RWPE2 (cell line): ENCODE measurements around the gene KRT83.
"Not testable (repeated sequence)": the region's sequence is repeated elsewhere in the genome, so short reads cannot be mapped to it uniquely, and the experiment has no call there.

Experiments
- ATAC-seq: fragments of 200-7000 bp; cut with Tn5 transposase; 3 replicates; pipeline ENCODE4 v1.9.1; 2021; ENCODE audit warnings: low read depth
- DNase-seq: peaks from one replicate; pipeline ENCODE4 v3.0.0-alpha.2; 2020; ENCODE audit warnings: low spot score
- H3K27ac ChIP-seq: fragments of 450-650 bp; 2 replicates; pipeline ENCODE4 v1.5.1; 2017; ENCODE audit warnings: mild to moderate bottlenecking; ENCODE audit not compliant: poor library complexity, severe bottlenecking
- H3K27me3 ChIP-seq: fragments of 250-450 bp; sonication (Bioruptor Pico); 2 replicates; pipeline ENCODE4 v1.5.1; 2021; ENCODE audit warnings: mild to moderate bottlenecking, moderate library complexity; ENCODE audit not compliant: insufficient read depth, poor library complexity, severe bottlenecking
- H3K36me3 ChIP-seq: fragments of 250-450 bp; sonication (Bioruptor Pico); 2 replicates; pipeline ENCODE4 v1.5.1; 2020; ENCODE audit warnings: low read depth, mild to moderate bottlenecking, moderate library complexity
- H3K4me1 ChIP-seq: fragments of 250-450 bp; sonication (Bioruptor Pico); 2 replicates; pipeline ENCODE4 v1.5.1; 2021; ENCODE audit warnings: mild to moderate bottlenecking, moderate library complexity; ENCODE audit not compliant: insufficient read depth, poor library complexity, severe bottlenecking
- H3K4me3 ChIP-seq: fragments of 250-450 bp; sonication (Bioruptor Pico); 2 replicates; pipeline ENCODE4 v1.5.1; 2021; ENCODE audit warnings: mild to moderate bottlenecking, moderate library complexity; ENCODE audit not compliant: severe bottlenecking
- H3K9me3 ChIP-seq: fragments of 250-450 bp; sonication (Bioruptor Pico); 2 replicates; pipeline ENCODE4 v1.5.1; 2021; ENCODE audit warnings: mild to moderate bottlenecking, moderate library complexity; ENCODE audit not compliant: severe bottlenecking
- TF ChIP-seq, protein P1 (sequence below): fragments of 450-650 bp; IDR thresholded peaks from one replicate; pipeline ENCODE4 v1.5.1; 2017; ENCODE audit warnings: mild to moderate bottlenecking, moderate library complexity; ENCODE audit not compliant: poor library complexity, severe bottlenecking

Gene KRT83

DNA sequence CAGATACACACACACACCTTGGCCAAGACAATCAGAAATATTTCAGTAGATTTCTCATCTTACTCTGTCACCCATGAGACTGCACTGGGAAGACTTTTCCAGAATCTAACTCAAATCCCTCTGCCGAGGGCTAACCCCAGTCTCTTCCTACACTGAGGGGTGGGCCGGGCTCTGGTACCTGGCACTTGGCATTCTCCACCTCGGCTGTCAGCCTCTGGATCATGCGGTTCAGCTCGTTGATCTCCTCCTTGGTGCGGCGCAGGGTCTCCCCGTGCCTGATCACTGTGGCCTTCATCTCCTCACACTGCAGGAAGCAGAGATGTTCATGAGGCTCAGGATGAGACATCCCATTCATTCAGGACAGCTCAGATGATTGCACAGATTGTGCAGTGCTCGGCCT lies 4.9 kb downstream of the KRT83 start:
- Histone ChIP-seq H3K27me3 (no peaks in the 10 kb centered on the region), H3K4me1 (no peaks in the 10 kb centered on the region), H3K36me3 (no peaks in the 10 kb centered on the region), H3K27ac (no peak overlapping the region), H3K9me3 (no peaks in the 10 kb centered on the region), H3K4me3 (no peak overlapping the region)
- DNase-seq (no peak), ATAC-seq (no peak)
- TF ChIP-seq, protein P1, sequence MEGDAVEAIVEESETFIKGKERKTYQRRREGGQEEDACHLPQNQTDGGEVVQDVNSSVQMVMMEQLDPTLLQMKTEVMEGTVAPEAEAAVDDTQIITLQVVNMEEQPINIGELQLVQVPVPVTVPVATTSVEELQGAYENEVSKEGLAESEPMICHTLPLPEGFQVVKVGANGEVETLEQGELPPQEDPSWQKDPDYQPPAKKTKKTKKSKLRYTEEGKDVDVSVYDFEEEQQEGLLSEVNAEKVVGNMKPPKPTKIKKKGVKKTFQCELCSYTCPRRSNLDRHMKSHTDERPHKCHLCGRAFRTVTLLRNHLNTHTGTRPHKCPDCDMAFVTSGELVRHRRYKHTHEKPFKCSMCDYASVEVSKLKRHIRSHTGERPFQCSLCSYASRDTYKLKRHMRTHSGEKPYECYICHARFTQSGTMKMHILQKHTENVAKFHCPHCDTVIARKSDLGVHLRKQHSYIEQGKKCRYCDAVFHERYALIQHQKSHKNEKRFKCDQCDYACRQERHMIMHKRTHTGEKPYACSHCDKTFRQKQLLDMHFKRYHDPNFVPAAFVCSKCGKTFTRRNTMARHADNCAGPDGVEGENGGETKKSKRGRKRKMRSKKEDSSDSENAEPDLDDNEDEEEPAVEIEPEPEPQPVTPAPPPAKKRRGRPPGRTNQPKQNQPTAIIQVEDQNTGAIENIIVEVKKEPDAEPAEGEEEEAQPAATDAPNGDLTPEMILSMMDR, result no peak

DNA sequence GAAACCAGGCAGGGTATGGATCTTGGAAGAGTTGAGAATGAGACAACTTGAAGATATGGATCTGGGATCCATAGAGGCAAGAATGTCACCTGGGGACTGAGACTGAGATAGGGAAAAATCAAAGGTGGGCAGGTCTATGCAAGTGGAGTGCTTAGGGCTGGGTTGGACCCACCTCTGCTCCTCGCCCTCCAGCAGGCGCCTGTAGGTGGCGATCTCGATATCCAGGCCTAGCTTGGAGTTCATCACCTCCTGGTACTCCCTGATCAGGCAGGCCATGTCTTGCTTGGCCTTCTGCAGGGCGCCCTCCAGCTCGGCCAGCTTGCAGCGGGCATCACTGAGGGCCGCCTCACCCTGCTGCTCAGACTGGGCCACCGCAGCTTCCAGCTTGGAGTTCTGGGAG lies 5.5 kb downstream of the KRT83 start:
- ATAC-seq, H3K4me1 ChIP-seq, H3K36me3 ChIP-seq, H3K9me3 ChIP-seq, H3K27ac ChIP-seq, H3K27me3 ChIP-seq, DNase-seq, H3K4me3 ChIP-seq: not testable (repeated sequence)
- TF ChIP-seq, protein P1, result peak; percentile 29

DNA sequence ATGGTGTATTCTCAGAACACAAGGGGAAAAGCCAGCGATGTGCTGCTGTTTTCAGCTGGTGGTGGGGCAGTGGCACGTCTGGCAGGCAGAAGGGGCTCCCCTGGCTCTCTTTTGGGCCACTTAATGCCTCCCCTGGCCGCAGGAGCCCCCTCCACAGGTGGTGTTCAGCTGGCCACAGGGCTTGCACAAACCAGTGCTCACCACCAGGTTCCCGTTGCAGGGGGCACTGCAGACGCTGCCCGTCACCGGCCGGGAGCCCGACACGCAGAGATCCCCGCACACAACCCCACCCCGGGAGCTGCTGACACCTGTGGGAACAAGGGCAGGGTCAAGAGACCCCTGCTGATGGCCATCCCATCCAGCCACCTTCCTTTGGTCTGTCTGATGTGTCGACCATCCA lies 6.7 kb downstream of the KRT83 start:
- ATAC-seq, result no peak
- no peak for DNase-seq
- Histone ChIP-seq H3K27ac (no peak overlapping the region), H3K36me3 (no peaks in the 10 kb centered on the region), H3K9me3 (no peaks in the 10 kb centered on the region), H3K27me3 (no peaks in the 10 kb centered on the region), H3K4me3 (no peak overlapping the region), H3K4me1 (no peaks in the 10 kb centered on the region)
- TF ChIP-seq, protein P1, result no peak

DNA sequence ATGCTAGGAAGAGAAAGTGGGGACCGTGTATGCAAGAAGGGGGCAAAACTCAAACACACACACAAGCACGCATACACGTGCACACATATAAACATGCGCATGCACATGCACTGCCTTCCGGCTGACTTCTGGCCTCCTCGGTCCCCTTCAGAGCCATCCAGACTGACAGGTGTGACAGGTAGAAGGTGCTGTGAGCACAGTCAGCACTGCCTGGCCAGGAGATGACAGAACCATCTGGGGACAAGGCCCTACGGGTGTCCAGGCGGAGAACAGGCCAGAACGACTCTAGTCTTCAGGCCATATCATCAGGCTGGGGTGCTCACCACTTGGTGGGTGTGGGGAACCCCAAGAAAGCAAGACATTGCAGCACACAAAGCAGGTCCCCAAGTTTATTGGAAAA lies 7.3 kb downstream of the KRT83 start:
- Histone ChIP-seq H3K9me3 (no peaks in the 10 kb centered on the region), H3K36me3 (no peaks in the 10 kb centered on the region), H3K27ac (no peak overlapping the region), H3K27me3 (no peaks in the 10 kb centered on the region), H3K4me3 (no peak overlapping the region), H3K4me1 (no peaks in the 10 kb centered on the region)
- no peak for DNase-seq
- ATAC-seq, result no peak
- TF ChIP-seq, protein P1, result no peak

DNA sequence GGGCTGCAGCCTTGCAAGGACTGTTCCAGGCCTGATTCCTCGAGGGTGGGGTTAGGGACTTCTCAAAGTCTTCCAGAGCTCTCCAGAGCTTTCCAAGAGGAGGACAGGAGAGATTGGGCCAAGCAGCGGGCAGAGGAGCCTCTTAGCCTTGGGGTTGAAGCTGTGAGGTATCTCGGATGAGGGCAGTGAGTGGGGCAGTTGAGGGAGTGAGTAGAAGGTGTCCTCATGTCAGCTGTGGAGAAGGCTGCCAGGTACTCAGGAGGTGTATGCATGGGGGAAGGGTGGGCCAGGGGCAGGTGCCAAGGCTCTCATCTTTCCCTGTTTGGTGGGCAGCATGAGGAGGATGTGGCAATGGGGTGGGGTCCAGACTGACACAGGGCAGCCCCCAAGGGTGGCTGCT lies 7.7 kb downstream of the KRT83 start:
- Histone ChIP-seq H3K4me1 (no peaks in the 10 kb centered on the region), H3K27me3 (no peaks in the 10 kb centered on the region), H3K36me3 (no peaks in the 10 kb centered on the region), H3K9me3 (no peaks in the 10 kb centered on the region), H3K27ac (no peak overlapping the region), H3K4me3 (no peak overlapping the region)
- TF ChIP-seq, protein P1, result no peak
- DNase-seq, result no peak
- ATAC-seq, result no peak
